H1 (cell line): Measurements from ENCODE around the gene EPHA3. TPM values are rescaled to one million over a fixed set of nuclear protein-coding genes. Genes with fewer than 3 reads are reported as not detected.

Experiments used
- CTCF ChIA-PET: fragments of 300-600 bp; sonication (Branson Sonifier 250); formaldehyde crosslinking; loops from one replicate; lab custom pipeline; 2021; ENCODE audit not compliant: partially characterized antibody; lab: Charles Lee
- POLR2A ChIA-PET: fragments of 300-600 bp; sonication (Branson Sonifier 250); formaldehyde crosslinking; loops from one replicate; lab custom pipeline; 2021; ENCODE audit warnings: inconsistent platforms; ENCODE audit not compliant: partially characterized antibody; lab: Charles Lee
- DNase-seq, 2 experiments: peaks; one replicate each; pipeline versions ENCODE4 v3.0.0 to v3.0.0-alpha.2; 2010 to 2022; ENCODE audit warnings: low spot score in 2 of 2, low read depth in 1 of 2, mixed read lengths in 1 of 2
- FAIRE-seq: peaks from 2 replicates; lab custom pipeline; 2011; peaks lifted over from hg19 to GRCh38; lab: Jason Lieb, UNC
- H2AFZ ChIP-seq: 2 replicates; pipeline ENCODE4 v1.8.1; 2012; ENCODE audit warnings: low read length, inconsistent platforms
- H2AK5ac ChIP-seq: 2 replicates; pipeline ENCODE4 v1.6.1; 2013; ENCODE audit warnings: low read depth, low read length
- H2BK120ac ChIP-seq: replicated peaks from 2 replicates; pipeline ENCODE3; 2013; ENCODE audit warnings: low read depth, low read length, inconsistent platforms
- H2BK12ac ChIP-seq: 2 replicates; pipeline ENCODE4 v1.6.1; 2013; ENCODE audit warnings: low read depth, low read length
- H2BK15ac ChIP-seq: 2 replicates; pipeline ENCODE4 v1.6.1; 2013; ENCODE audit warnings: low read length
- H2BK20ac ChIP-seq: 2 replicates; pipeline ENCODE4 v1.6.1; 2013; ENCODE audit warnings: low read length
- H2BK5ac ChIP-seq: 2 replicates; pipeline ENCODE4 v1.6.1; 2013; ENCODE audit warnings: low read depth, low read length
- H3K14ac ChIP-seq: 2 replicates; pipeline ENCODE4 v1.6.1; 2013; ENCODE audit warnings: inconsistent platforms; ENCODE audit not compliant: insufficient read length
- H3K18ac ChIP-seq: 2 replicates; pipeline ENCODE4 v1.6.1; 2013; ENCODE audit warnings: low read length; ENCODE audit errors: extremely low read depth
- H3K23ac ChIP-seq: 2 replicates; pipeline ENCODE4 v1.6.1; 2013; ENCODE audit warnings: inconsistent platforms; ENCODE audit not compliant: insufficient read length
- H3K23me2 ChIP-seq: 2 replicates; pipeline ENCODE4 v1.6.1; 2013; ENCODE audit warnings: low read depth, low read length
- H3K27ac ChIP-seq: 2 replicates; pipeline ENCODE4 v1.6.1; 2011; ENCODE audit warnings: low read depth, low read length, inconsistent platforms
- H3K27me3 ChIP-seq, 4 experiments: replicated peaks in 1 of 4; 1 replicate in 1 of 4; 2 replicates in 3 of 4; pipeline versions ENCODE4 v1.6.1 to v1.8.1; 2011 to 2013; ENCODE audit warnings: low read length in 3 of 4, mild to moderate bottlenecking in 3 of 4, inconsistent platforms in 2 of 4, mixed read lengths in 2 of 4, moderate library complexity in 1 of 4; ENCODE audit not compliant: control insufficient read depth in 3 of 4, insufficient read depth in 3 of 4; ENCODE audit errors: extremely low read depth in 1 of 4
- H3K36me3 ChIP-seq, 4 experiments: 2 replicates each; pipeline versions ENCODE4 v1.6.1 to v1.8.1; 2011 to 2013; ENCODE audit warnings: mild to moderate bottlenecking in 4 of 4, low read length in 3 of 4, moderate library complexity in 2 of 4, control low read depth in 1 of 4, inconsistent platforms in 1 of 4; ENCODE audit not compliant: insufficient read depth in 4 of 4, control insufficient read depth in 2 of 4
- H3K4ac ChIP-seq: replicated peaks from 2 replicates; pipeline ENCODE3; 2013; ENCODE audit warnings: low read length, low read depth, mixed read lengths, inconsistent platforms; ENCODE audit not compliant: insufficient read length
- H3K4me1 ChIP-seq, 4 experiments: replicated peaks in 1 of 4; 1 replicate in 1 of 4; 2 replicates in 3 of 4; pipeline versions ENCODE4 v1.6.1 to v1.8.1; 2011 to 2013; ENCODE audit warnings: low read length in 3 of 4, inconsistent platforms in 2 of 4, mixed read lengths in 1 of 4; ENCODE audit not compliant: insufficient read depth in 4 of 4, control insufficient read depth in 3 of 4
- H3K4me2 ChIP-seq, 2 experiments: 2 replicates each; pipeline versions ENCODE4 v1.6.1 to v1.8.1; 2011 to 2013; ENCODE audit warnings: low read depth in 2 of 2, low read length in 2 of 2, control low read depth in 1 of 2, inconsistent platforms in 1 of 2, mild to moderate bottlenecking in 1 of 2; ENCODE audit not compliant: insufficient read depth in 1 of 2
- H3K4me3 ChIP-seq, 4 experiments: fragments of 200-600, 300-600 bp in 1 of 4; sonication (generic), shearing (Covaris generic), sonication (Bioruptor Twin) in 1 of 4; 2 replicates each; pipeline versions ENCODE4 v1.5.1 to v1.8.1; 2011 to 2016; ENCODE audit warnings: low read length in 4 of 4, low read depth in 3 of 4, control low read depth in 2 of 4, inconsistent platforms in 2 of 4, mild to moderate bottlenecking in 2 of 4, mixed read lengths in 1 of 4, moderate library complexity in 1 of 4; ENCODE audit not compliant: insufficient read depth in 2 of 4; ENCODE audit errors: extremely low read depth in 1 of 4
- H3K56ac ChIP-seq: replicated peaks from 2 replicates; pipeline ENCODE3; 2013; ENCODE audit warnings: low read depth, mild to moderate bottlenecking, mixed read lengths, low read length, inconsistent platforms; ENCODE audit not compliant: insufficient read length
- H3K79me1 ChIP-seq: 2 replicates; pipeline ENCODE4 v1.6.1; 2013; ENCODE audit warnings: low read depth, low read length, control low read depth
- H3K79me2 ChIP-seq, 2 experiments: 2 replicates each; pipeline versions ENCODE4 v1.6.1 to v1.8.1; 2012 to 2013; ENCODE audit warnings: low read length in 2 of 2, mild to moderate bottlenecking in 2 of 2, inconsistent platforms in 1 of 2; ENCODE audit not compliant: insufficient read depth in 2 of 2, control insufficient read depth in 1 of 2
- H3K9ac ChIP-seq, 4 experiments: replicated peaks in 1 of 4; 1 replicate in 1 of 4; 2 replicates in 3 of 4; pipeline versions ENCODE4 v1.6.1 to v1.8.1; 2011 to 2013; ENCODE audit warnings: low read depth in 3 of 4, low read length in 3 of 4, control low read depth in 2 of 4, mild to moderate bottlenecking in 2 of 4, moderate library complexity in 2 of 4, inconsistent platforms in 1 of 4; ENCODE audit errors: extremely low read depth in 1 of 4
- H3K9me3 ChIP-seq, 2 experiments: 2 replicates each; pipeline versions ENCODE4 v1.6.1 to v1.8.1; 2012 to 2013; ENCODE audit warnings: mild to moderate bottlenecking in 2 of 2, moderate library complexity in 2 of 2, control low read depth in 1 of 2, inconsistent platforms in 1 of 2, low read depth in 1 of 2, low read length in 1 of 2, mixed read lengths in 1 of 2; ENCODE audit not compliant: insufficient read depth in 2 of 2
- H4K20me1 ChIP-seq, 2 experiments: replicated peaks in 1 of 2; 2 replicates each; pipeline versions ENCODE3 to v1.8.1; 2011 to 2013; ENCODE audit warnings: inconsistent platforms in 2 of 2, low read length in 2 of 2, mild to moderate bottlenecking in 1 of 2; ENCODE audit not compliant: insufficient read depth in 2 of 2, control insufficient read depth in 1 of 2
- H4K5ac ChIP-seq: 2 replicates; pipeline ENCODE4 v1.6.1; 2013; ENCODE audit warnings: low read length, low read depth, mixed read lengths, inconsistent platforms; ENCODE audit not compliant: insufficient read length
- H4K8ac ChIP-seq: 2 replicates; pipeline ENCODE4 v1.8.0; 2013; ENCODE audit warnings: mild to moderate bottlenecking, moderate library complexity, low read length, inconsistent platforms; ENCODE audit not compliant: insufficient read depth; ENCODE audit errors: extremely low read depth
- H4K91ac ChIP-seq: replicated peaks from 2 replicates; pipeline ENCODE3; 2013; ENCODE audit warnings: low read length, mixed read lengths, inconsistent platforms; ENCODE audit not compliant: insufficient read length
- BACH1 ChIP-seq: IDR thresholded peaks from 2 replicates; pipeline ENCODE4 v1.6.1; 2012; ENCODE audit warnings: low read length, improper control_type of control experiment
- RFX5 ChIP-seq: IDR thresholded peaks from 2 replicates; pipeline ENCODE4 v1.6.1; 2011; ENCODE audit warnings: low read depth, low read length, improper control_type of control experiment, borderline replicate concordance
- RNF2 ChIP-seq: fragments of 200-900, 300-1000 bp; sonication (generic); IDR thresholded peaks from 2 replicates; pipeline ENCODE4 v1.7.1; 2016; ENCODE audit warnings: borderline replicate concordance, low read depth, mild to moderate bottlenecking, antibody characterized with exemption, low read length; ENCODE audit not compliant: poor library complexity, severe bottlenecking; ENCODE audit errors: missing control alignments
- WGBS, 2 experiments: shearing (Covaris generic) in 1 of 2; methylation state at CpG; one replicate each; pipeline versions ENCODE4 v1.1.6 to v1.1.7; 2013 to 2015; ENCODE audit warnings: low lambda C conversion rate in 2 of 2, mixed read lengths in 2 of 2, inconsistent platforms in 1 of 2, low coverage in 1 of 2, missing lambda C conversion rate in 1 of 2; ENCODE audit not compliant: insufficient replicate concordance in 2 of 2, insufficient coverage in 1 of 2, insufficient read length in 1 of 2; ENCODE audit errors: extremely low coverage in 1 of 2, missing lambda C conversion rate in 1 of 2; 5-methylcytosine and 5-hydroxymethylcytosine counted together
- polyA plus RNA-seq, 7 experiments: library from polyadenylated mRNA; depleted of rRNA in 3 of 7; stranded (reverse) in 5 of 7; unstranded in 2 of 7; fragments of >200 nt in 5 of 7; fragments of 200-250 nt in 2 of 7; gene quantifications; 1 replicate in 5 of 7; 2 replicates in 1 of 7; 4 replicates in 1 of 7; pipeline versions ENCODE4 v1.2.1 to v1.2.3, GENCODE V29; 2011 to 2013; ENCODE audit warnings: missing spikeins in 2 of 7, mixed read lengths in 2 of 7
- total RNA-seq: library from RNA; stranded (reverse); fragmentation: NEBNext Ultra II Directional; extraction: Animal tissue kit (Norgen Biotek cat#: 25700); gene quantifications from 2 replicates; pipeline ENCODE4 v1.2.1, GENCODE V29; 2021

EPHA3 gene
- total and polyA plus RNA-seq, 2 of the 8 experiments (the other 6 are each of a cell fraction or from before 2014, with no cell fraction given) = 0.09 to 0.22 TPM

DNA sequence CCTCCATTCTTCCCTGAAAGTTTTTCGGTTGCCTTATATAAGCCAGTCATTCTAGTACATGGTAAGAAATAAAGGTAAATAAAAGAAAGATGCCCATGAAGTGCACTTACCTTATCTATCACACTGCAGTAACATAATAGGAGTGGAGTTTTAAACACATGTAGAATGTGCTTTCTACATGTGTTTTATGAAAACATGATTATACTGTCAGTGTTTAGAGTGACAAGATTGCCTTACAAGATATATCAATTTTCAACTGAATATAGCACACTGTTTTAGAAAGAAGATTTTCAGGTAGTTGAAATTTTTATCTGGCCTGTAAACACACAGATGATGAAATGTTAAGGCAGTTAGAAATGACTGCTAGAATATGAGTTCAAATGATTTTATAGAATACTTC lies 219.6 kb downstream of the EPHA3 start:
- Histone ChIP-seq H4K91ac (no peak overlapping the region), H2AK5ac (no peak overlapping the region), H3K27ac (no peak overlapping the region), H2AFZ (no peak overlapping the region), H2BK120ac (no peak overlapping the region), H3K4me2 (no peak overlapping the region), H2BK12ac (no peak overlapping the region), H2BK5ac (no peak overlapping the region), H3K18ac (no peak overlapping the region), H3K36me3 (no peaks in the 10 kb centered on the region), H3K27me3 (no peaks in the 10 kb centered on the region), H3K9me3 (no peaks in the 10 kb centered on the region), H3K79me1 (no peaks in the 10 kb centered on the region), H3K4ac (no peak overlapping the region), H2BK15ac (no peak overlapping the region), H4K20me1 (no peaks in the 10 kb centered on the region), H3K23ac (no peak overlapping the region), H3K79me2 (no peaks in the 10 kb centered on the region), H2BK20ac (no peak overlapping the region), H3K56ac (no peak overlapping the region), H3K4me1 (peaks cover 0 to 3% (median 2%) of the 10 kb centered on the region in 4 experiments; a peak in 5 of 7 replicates), H3K9ac (no peak overlapping the region), H4K8ac (no peak overlapping the region), H4K5ac (no peak overlapping the region), H3K14ac (no peak overlapping the region), H3K23me2 (no peaks in the 10 kb centered on the region), H3K4me3 (no peak overlapping the region)
- WGBS, 2 experiments = 96% methylated on average over 1 of the region's 1 CpG; no CpG with 5 or more reads in 1 of the 2 experiments
- FAIRE-seq = no peak
- no peak for DNase-seq
- no peak for TF ChIP-seq BACH1
- no peak for TF ChIP-seq RFX5
- TF ChIP-seq RNF2 = no peak
- CTCF ChIA-PET = no interaction called here
- POLR2A ChIA-PET = no interaction called here
